Natural killer cell (primary cell): ENCODE results near the gene VDAC1. TPM values are rescaled to one million over a fixed set of nuclear protein-coding genes. Genes with fewer than 3 reads are reported as not detected.
A peak's percentile ranks its signal among the peaks of the same experiment; 100 is the strongest.

ENCODE experiments used
- ATAC-seq, 3 donors: fragments of 150-1000 bp in 2 of 3; fragments of 200-7000 bp in 1 of 3; cut with Tn5 transposase; 1 replicate in 1 of 3; 2 replicates in 2 of 3; pipeline ENCODE4 v1.10.0; 2021; ENCODE audit warnings: mild to moderate bottlenecking in 2 of 3, moderate library complexity in 2 of 3
- DNase-seq, 2 donors: peaks; one replicate each; pipeline versions ENCODE4 v3.0.0 to v3.0.0-alpha.2; 2013 to 2021; ENCODE audit warnings: mixed read lengths in 1 of 2
- H3K27ac ChIP-seq: one replicate; pipeline ENCODE4 v1.5.1; 2013; ENCODE audit warnings: mild to moderate bottlenecking, low read length
- H3K27me3 ChIP-seq: one replicate; pipeline ENCODE4 v1.6.1; 2013; ENCODE audit warnings: low read length; ENCODE audit not compliant: control insufficient read depth, insufficient read depth
- H3K36me3 ChIP-seq: one replicate; pipeline ENCODE4 v1.6.1; 2013; ENCODE audit warnings: low read length; ENCODE audit not compliant: control insufficient read depth, insufficient read depth
- H3K4me1 ChIP-seq: one replicate; pipeline ENCODE4 v1.6.1; 2013; ENCODE audit warnings: low read length; ENCODE audit not compliant: control insufficient read depth, insufficient read depth
- H3K4me3 ChIP-seq: one replicate; pipeline ENCODE4 v1.5.1; 2013; ENCODE audit warnings: low read length
- H3K9me3 ChIP-seq: one replicate; pipeline ENCODE4 v1.6.1; 2013; ENCODE audit warnings: low read length; ENCODE audit not compliant: control insufficient read depth, insufficient read depth
- H3K27ac Mint-ChIP-seq, 2 donors: one replicate each; pipeline ENCODE4 v1.8.0; 2022; ENCODE audit warnings: mild to moderate bottlenecking in 2 of 2, mixed read lengths in 2 of 2, moderate library complexity in 1 of 2
- H3K27me3 Mint-ChIP-seq, 2 donors: one replicate each; pipeline ENCODE4 v1.8.0; 2022; ENCODE audit warnings: low read depth in 2 of 2, mixed read lengths in 2 of 2
- H3K36me3 Mint-ChIP-seq: one replicate; pipeline ENCODE4 v1.8.0; 2022; ENCODE audit warnings: mixed read lengths
- H3K4me1 Mint-ChIP-seq, 2 donors: one replicate each; pipeline ENCODE4 v1.8.0; 2022; ENCODE audit warnings: mixed read lengths in 2 of 2
- H3K4me3 Mint-ChIP-seq: one replicate; pipeline ENCODE4 v1.8.0; 2022; ENCODE audit warnings: mild to moderate bottlenecking, moderate library complexity, mixed read lengths
- H3K9me3 Mint-ChIP-seq, 2 donors: one replicate each; pipeline ENCODE4 v1.8.0; 2022; ENCODE audit warnings: mixed read lengths in 2 of 2
- CTCF ChIP-seq: fragments of 200-600 bp; IDR thresholded peaks from one replicate; pipeline ENCODE4 v1.8.0; 2022; ENCODE audit warnings: antibody characterized with exemption
- WGBS: methylation state at CpG from one replicate; pipeline ENCODE4 v1.1.7; 2013; ENCODE audit warnings: missing lambda C conversion rate; ENCODE audit not compliant: insufficient coverage; 5-methylcytosine and 5-hydroxymethylcytosine counted together
- intact Hi-C: fragments of 100-400 bp; cut with micrococcal nuclease; formaldehyde crosslinking; loops from one replicate; pipeline ENCODE4 v1.14.2; 2022
- total RNA-seq, 4 donors: library from RNA; stranded (reverse); fragments of 120-200 nt in 1 of 4; gene quantifications; one replicate each; pipeline versions ENCODE4 v1.2.3 to v1.2.4, GENCODE V29; 2013 to 2022

VDAC1 gene
- total RNA-seq, 3 donors from 2014 or later (not counting 1 experiment from before 2014, with no cell fraction given) = 54.0 to 63.3 (median 60.2) TPM

- intact Hi-C loops = no loop called here
- Mint-ChIP-seq H3K27ac (peak overlapping the region in 1 of 2 donors; percentile 15), H3K4me3 (no peak overlapping the region), H3K36me3 (no peaks in the 10 kb centered on the region), H3K27me3 (no peaks in the 10 kb centered on the region), H3K9me3 (no peaks in the 10 kb centered on the region), H3K4me1 (peaks cover 32 to 34% of the 10 kb centered on the region in 2 donors)
- H3K36me3 ChIP-seq = peaks cover 17% of the 10 kb centered on the region
- H3K4me1 ChIP-seq = peaks cover 13% of the 10 kb centered on the region
- H3K9me3 ChIP-seq = no peaks in the 10 kb centered on the region
- TF ChIP-seq CTCF = no peak
- ATAC-seq = no peak
- no peak overlapping the region for H3K4me3 ChIP-seq
- no peak overlapping the region for H3K27ac ChIP-seq
- no peak for DNase-seq
- H3K27me3 ChIP-seq = no peaks in the 10 kb centered on the region
- WGBS = 82% methylated on average over 9 of the region's 9 CpGs
Observed at GRCh38 chr5:133994297-133994989, 10.3 kb downstream of the VDAC1 start.

- H3K36me3 Mint-ChIP-seq = no peaks in the 10 kb centered on the region
- ATAC-seq (no peak), DNase-seq (no peak)
- H3K27ac Mint-ChIP-seq = no peak overlapping the region
- H3K9me3 Mint-ChIP-seq = no peaks in the 10 kb centered on the region
- H3K4me1 ChIP-seq = peaks cover 13% of the 10 kb centered on the region
- intact Hi-C loops = no loop called here
- H3K27me3 Mint-ChIP-seq = no peaks in the 10 kb centered on the region
- no peak overlapping the region for H3K27ac ChIP-seq
- H3K4me3 ChIP-seq = no peak overlapping the region
- H3K27me3 ChIP-seq = no peaks in the 10 kb centered on the region
- WGBS = 92% methylated on average over 2 of the region's 2 CpGs
- no peak for TF ChIP-seq CTCF
- H3K36me3 ChIP-seq = peaks cover 22% of the 10 kb centered on the region
- H3K4me3 Mint-ChIP-seq = no peak overlapping the region
- no peaks in the 10 kb centered on the region for H3K9me3 ChIP-seq
- H3K4me1 Mint-ChIP-seq = peaks cover 28 to 32% of the 10 kb centered on the region in 2 donors
Observed at GRCh38 chr5:133993185-133993936, 11.4 kb downstream of the VDAC1 start.

- H3K4me1 Mint-ChIP-seq = peaks cover 28 to 32% of the 10 kb centered on the region in 2 donors
- no peak overlapping the region for H3K4me3 Mint-ChIP-seq
- DNase-seq (no peak), ATAC-seq (no peak)
- intact Hi-C loops = no loop called here
- Histone ChIP-seq H3K4me3 (no peak overlapping the region), H3K36me3 (peaks cover 29% of the 10 kb centered on the region), H3K27me3 (no peaks in the 10 kb centered on the region), H3K4me1 (peaks cover 13% of the 10 kb centered on the region), H3K9me3 (no peaks in the 10 kb centered on the region), H3K27ac (no peak overlapping the region)
- H3K27ac Mint-ChIP-seq = peak overlapping the region in 1 of 2 donors; percentile 24
- TF ChIP-seq CTCF = no peak
- H3K27me3 Mint-ChIP-seq = no peaks in the 10 kb centered on the region
- peaks cover 4% of the 10 kb centered on the region for H3K36me3 Mint-ChIP-seq
- WGBS = 75% methylated on average over 6 of the region's 8 CpGs
- H3K9me3 Mint-ChIP-seq = no peaks in the 10 kb centered on the region
Observed at GRCh38 chr5:133992429-133993155, 12.2 kb downstream of the VDAC1 start.
